UCSD-AML1 (cell line): ENCODE results near the gene ASB5.

Experiments used
- DNase-seq: peaks from one replicate; lab custom pipeline; 2025; ENCODE audit not compliant: unreplicated experiment; lab: John Stamatoyannopoulos, UW

ASB5 gene

DNA sequence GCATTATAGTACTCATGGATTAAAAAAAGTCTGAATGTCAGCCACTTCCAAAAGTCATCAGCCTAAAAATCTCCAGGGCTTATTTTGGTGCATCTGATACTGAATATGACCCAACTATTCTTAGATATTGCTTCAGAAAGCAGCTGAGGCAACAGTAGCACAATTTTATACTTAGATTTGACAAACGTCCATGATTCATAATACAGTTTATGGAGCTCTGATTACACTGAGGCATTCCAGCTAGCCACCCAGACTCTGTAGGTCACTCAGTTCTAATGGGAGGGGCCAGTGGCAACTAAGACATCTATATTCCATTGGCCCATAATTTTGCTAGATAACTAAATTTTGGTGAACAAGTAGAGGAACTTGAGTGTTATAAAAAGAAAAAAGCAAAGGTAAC is 84.0 kb downstream of the ASB5 start:
- DNase-seq: no peak
